H1 (cell line): ENCODE measurements around the gene ZNF106. TPM values are rescaled to one million over a fixed set of nuclear protein-coding genes. Genes with fewer than 3 reads are reported as not detected.

Experiments used
- CTCF ChIA-PET: fragments of 300-600 bp; sonication (Branson Sonifier 250); formaldehyde crosslinking; loops from one replicate; lab custom pipeline; 2021; ENCODE audit not compliant: partially characterized antibody; lab: Charles Lee
- POLR2A ChIA-PET: fragments of 300-600 bp; sonication (Branson Sonifier 250); formaldehyde crosslinking; loops from one replicate; lab custom pipeline; 2021; ENCODE audit warnings: inconsistent platforms; ENCODE audit not compliant: partially characterized antibody; lab: Charles Lee
- DNase-seq, 2 experiments: peaks; one replicate each; pipeline versions ENCODE4 v3.0.0 to v3.0.0-alpha.2; 2010 to 2022; ENCODE audit warnings: low spot score in 2 of 2, low read depth in 1 of 2, mixed read lengths in 1 of 2
- FAIRE-seq: peaks from 2 replicates; lab custom pipeline; 2011; peaks lifted over from hg19 to GRCh38; lab: Jason Lieb, UNC
- H2AFZ ChIP-seq: 2 replicates; pipeline ENCODE4 v1.8.1; 2012; ENCODE audit warnings: low read length, inconsistent platforms
- H2AK5ac ChIP-seq: 2 replicates; pipeline ENCODE4 v1.6.1; 2013; ENCODE audit warnings: low read depth, low read length
- H2BK120ac ChIP-seq: replicated peaks from 2 replicates; pipeline ENCODE3; 2013; ENCODE audit warnings: low read depth, low read length, inconsistent platforms
- H2BK12ac ChIP-seq: 2 replicates; pipeline ENCODE4 v1.6.1; 2013; ENCODE audit warnings: low read depth, low read length
- H2BK15ac ChIP-seq: 2 replicates; pipeline ENCODE4 v1.6.1; 2013; ENCODE audit warnings: low read length
- H2BK20ac ChIP-seq: 2 replicates; pipeline ENCODE4 v1.6.1; 2013; ENCODE audit warnings: low read length
- H2BK5ac ChIP-seq: 2 replicates; pipeline ENCODE4 v1.6.1; 2013; ENCODE audit warnings: low read depth, low read length
- H3K14ac ChIP-seq: 2 replicates; pipeline ENCODE4 v1.6.1; 2013; ENCODE audit warnings: inconsistent platforms; ENCODE audit not compliant: insufficient read length
- H3K18ac ChIP-seq: 2 replicates; pipeline ENCODE4 v1.6.1; 2013; ENCODE audit warnings: low read length; ENCODE audit errors: extremely low read depth
- H3K23ac ChIP-seq: 2 replicates; pipeline ENCODE4 v1.6.1; 2013; ENCODE audit warnings: inconsistent platforms; ENCODE audit not compliant: insufficient read length
- H3K23me2 ChIP-seq: 2 replicates; pipeline ENCODE4 v1.6.1; 2013; ENCODE audit warnings: low read depth, low read length
- H3K27ac ChIP-seq: 2 replicates; pipeline ENCODE4 v1.6.1; 2011; ENCODE audit warnings: low read depth, low read length, inconsistent platforms
- H3K27me3 ChIP-seq, 4 experiments: replicated peaks in 1 of 4; 1 replicate in 1 of 4; 2 replicates in 3 of 4; pipeline versions ENCODE4 v1.6.1 to v1.8.1; 2011 to 2013; ENCODE audit warnings: low read length in 3 of 4, mild to moderate bottlenecking in 3 of 4, inconsistent platforms in 2 of 4, mixed read lengths in 2 of 4, moderate library complexity in 1 of 4; ENCODE audit not compliant: control insufficient read depth in 3 of 4, insufficient read depth in 3 of 4; ENCODE audit errors: extremely low read depth in 1 of 4
- H3K36me3 ChIP-seq, 4 experiments: 2 replicates each; pipeline versions ENCODE4 v1.6.1 to v1.8.1; 2011 to 2013; ENCODE audit warnings: mild to moderate bottlenecking in 4 of 4, low read length in 3 of 4, moderate library complexity in 2 of 4, control low read depth in 1 of 4, inconsistent platforms in 1 of 4; ENCODE audit not compliant: insufficient read depth in 4 of 4, control insufficient read depth in 2 of 4
- H3K4ac ChIP-seq: replicated peaks from 2 replicates; pipeline ENCODE3; 2013; ENCODE audit warnings: low read length, low read depth, mixed read lengths, inconsistent platforms; ENCODE audit not compliant: insufficient read length
- H3K4me1 ChIP-seq, 4 experiments: replicated peaks in 1 of 4; 1 replicate in 1 of 4; 2 replicates in 3 of 4; pipeline versions ENCODE4 v1.6.1 to v1.8.1; 2011 to 2013; ENCODE audit warnings: low read length in 3 of 4, inconsistent platforms in 2 of 4, mixed read lengths in 1 of 4; ENCODE audit not compliant: insufficient read depth in 4 of 4, control insufficient read depth in 3 of 4
- H3K4me2 ChIP-seq, 2 experiments: 2 replicates each; pipeline versions ENCODE4 v1.6.1 to v1.8.1; 2011 to 2013; ENCODE audit warnings: low read depth in 2 of 2, low read length in 2 of 2, control low read depth in 1 of 2, inconsistent platforms in 1 of 2, mild to moderate bottlenecking in 1 of 2; ENCODE audit not compliant: insufficient read depth in 1 of 2
- H3K4me3 ChIP-seq, 4 experiments: fragments of 200-600, 300-600 bp in 1 of 4; sonication (generic), shearing (Covaris generic), sonication (Bioruptor Twin) in 1 of 4; 2 replicates each; pipeline versions ENCODE4 v1.5.1 to v1.8.1; 2011 to 2016; ENCODE audit warnings: low read length in 4 of 4, low read depth in 3 of 4, control low read depth in 2 of 4, inconsistent platforms in 2 of 4, mild to moderate bottlenecking in 2 of 4, mixed read lengths in 1 of 4, moderate library complexity in 1 of 4; ENCODE audit not compliant: insufficient read depth in 2 of 4; ENCODE audit errors: extremely low read depth in 1 of 4
- H3K56ac ChIP-seq: replicated peaks from 2 replicates; pipeline ENCODE3; 2013; ENCODE audit warnings: low read depth, mild to moderate bottlenecking, mixed read lengths, low read length, inconsistent platforms; ENCODE audit not compliant: insufficient read length
- H3K79me1 ChIP-seq: 2 replicates; pipeline ENCODE4 v1.6.1; 2013; ENCODE audit warnings: low read depth, low read length, control low read depth
- H3K79me2 ChIP-seq, 2 experiments: 2 replicates each; pipeline versions ENCODE4 v1.6.1 to v1.8.1; 2012 to 2013; ENCODE audit warnings: low read length in 2 of 2, mild to moderate bottlenecking in 2 of 2, inconsistent platforms in 1 of 2; ENCODE audit not compliant: insufficient read depth in 2 of 2, control insufficient read depth in 1 of 2
- H3K9ac ChIP-seq, 4 experiments: replicated peaks in 1 of 4; 1 replicate in 1 of 4; 2 replicates in 3 of 4; pipeline versions ENCODE4 v1.6.1 to v1.8.1; 2011 to 2013; ENCODE audit warnings: low read depth in 3 of 4, low read length in 3 of 4, control low read depth in 2 of 4, mild to moderate bottlenecking in 2 of 4, moderate library complexity in 2 of 4, inconsistent platforms in 1 of 4; ENCODE audit errors: extremely low read depth in 1 of 4
- H3K9me3 ChIP-seq, 2 experiments: 2 replicates each; pipeline versions ENCODE4 v1.6.1 to v1.8.1; 2012 to 2013; ENCODE audit warnings: mild to moderate bottlenecking in 2 of 2, moderate library complexity in 2 of 2, control low read depth in 1 of 2, inconsistent platforms in 1 of 2, low read depth in 1 of 2, low read length in 1 of 2, mixed read lengths in 1 of 2; ENCODE audit not compliant: insufficient read depth in 2 of 2
- H4K20me1 ChIP-seq, 2 experiments: replicated peaks in 1 of 2; 2 replicates each; pipeline versions ENCODE3 to v1.8.1; 2011 to 2013; ENCODE audit warnings: inconsistent platforms in 2 of 2, low read length in 2 of 2, mild to moderate bottlenecking in 1 of 2; ENCODE audit not compliant: insufficient read depth in 2 of 2, control insufficient read depth in 1 of 2
- H4K5ac ChIP-seq: 2 replicates; pipeline ENCODE4 v1.6.1; 2013; ENCODE audit warnings: low read length, low read depth, mixed read lengths, inconsistent platforms; ENCODE audit not compliant: insufficient read length
- H4K8ac ChIP-seq: 2 replicates; pipeline ENCODE4 v1.8.0; 2013; ENCODE audit warnings: mild to moderate bottlenecking, moderate library complexity, low read length, inconsistent platforms; ENCODE audit not compliant: insufficient read depth; ENCODE audit errors: extremely low read depth
- H4K91ac ChIP-seq: replicated peaks from 2 replicates; pipeline ENCODE3; 2013; ENCODE audit warnings: low read length, mixed read lengths, inconsistent platforms; ENCODE audit not compliant: insufficient read length
- HDAC6 ChIP-seq: IDR thresholded peaks from one replicate; pipeline ENCODE4 v1.7.1; 2012; ENCODE audit warnings: low read depth, mild to moderate bottlenecking, inconsistent platforms, low read length, moderate library complexity
- TCF12 ChIP-seq: IDR thresholded peaks from 2 replicates; pipeline ENCODE4 v1.6.1; 2011; ENCODE audit warnings: low read depth, mild to moderate bottlenecking, low read length
- WGBS, 2 experiments: shearing (Covaris generic) in 1 of 2; methylation state at CpG; one replicate each; pipeline versions ENCODE4 v1.1.6 to v1.1.7; 2013 to 2015; ENCODE audit warnings: low lambda C conversion rate in 2 of 2, mixed read lengths in 2 of 2, inconsistent platforms in 1 of 2, low coverage in 1 of 2, missing lambda C conversion rate in 1 of 2; ENCODE audit not compliant: insufficient replicate concordance in 2 of 2, insufficient coverage in 1 of 2, insufficient read length in 1 of 2; ENCODE audit errors: extremely low coverage in 1 of 2, missing lambda C conversion rate in 1 of 2; 5-methylcytosine and 5-hydroxymethylcytosine counted together
- polyA plus RNA-seq, 7 experiments: library from polyadenylated mRNA; depleted of rRNA in 3 of 7; stranded (reverse) in 5 of 7; unstranded in 2 of 7; fragments of >200 nt in 5 of 7; fragments of 200-250 nt in 2 of 7; gene quantifications; 1 replicate in 5 of 7; 2 replicates in 1 of 7; 4 replicates in 1 of 7; pipeline versions ENCODE4 v1.2.1 to v1.2.3, GENCODE V29; 2011 to 2013; ENCODE audit warnings: missing spikeins in 2 of 7, mixed read lengths in 2 of 7
- total RNA-seq: library from RNA; stranded (reverse); fragmentation: NEBNext Ultra II Directional; extraction: Animal tissue kit (Norgen Biotek cat#: 25700); gene quantifications from 2 replicates; pipeline ENCODE4 v1.2.1, GENCODE V29; 2021

Gene ZNF106
- total and polyA plus RNA-seq, 2 of the 8 experiments (the other 6 are each of a cell fraction or from before 2014, with no cell fraction given): 18.2 to 62.0 TPM

GRCh38 chr15:42490291-42490670 lies 660 bp downstream of the ZNF106 start:
- Histone ChIP-seq H3K4me2 (peak overlapping the region; percentile 71 to 79), H2AK5ac (no peak overlapping the region), H4K8ac (no peak overlapping the region), H3K79me2 (peaks cover 0 to 18% of the 10 kb centered on the region in 2 experiments; a peak in 3 of 4 replicates), H3K18ac (no peak overlapping the region), H3K56ac (no peak overlapping the region), H2BK5ac (0 out of 2 replicates have a peak overlapping the region, but pooled peaks have one; percentile 20), H3K27ac (no peak overlapping the region), H3K14ac (no peak overlapping the region), H4K5ac (peak overlapping the region; percentile 52), H4K20me1 (peaks cover 0 to 3% of the 10 kb centered on the region in 2 experiments), H2BK15ac (no peak overlapping the region), H2BK120ac (no peak overlapping the region), H3K23ac (no peak overlapping the region), H2BK12ac (no peak overlapping the region), H3K4ac (no peak overlapping the region), H3K9me3 (no peaks in the 10 kb centered on the region), H3K9ac (peak overlapping the region; percentile 56 to 77 (median 76)), H4K91ac (no peak overlapping the region), H2AFZ (peak overlapping the region; percentile 96), H3K36me3 (no peaks in the 10 kb centered on the region; a peak in 1 of 8 replicates), H3K79me1 (no peaks in the 10 kb centered on the region; the same call in 1 of the 2 replicates), H3K27me3 (no peaks in the 10 kb centered on the region), H3K4me3 (peak overlapping the region; percentile 72 to 88 (median 82)), H3K23me2 (peaks cover 7% of the 10 kb centered on the region; the same call in 1 of the 2 replicates), H2BK20ac (no peak overlapping the region), H3K4me1 (peaks cover 0 to 5% (median 1%) of the 10 kb centered on the region in 4 experiments; a peak in 3 of 7 replicates)
- POLR2A ChIA-PET: interaction anchor here (0.9 to 1.5 kb wide), 6 partner anchors 11 to 133 kb away, joined by 3 to 6 read pairs (median 4); no protein-coding TSS in a partner anchor
- DNase-seq (no peak), FAIRE-seq (no peak)
- WGBS, 2 experiments: 9% methylated on average over 11 of the region's 11 CpGs; no CpG with 5 or more reads in 1 of the 2 experiments
- CTCF ChIA-PET: interaction anchor here (0.8 to 1.7 kb wide), 4 partner anchors 9 to 71 kb away, joined by 3 to 4 read pairs (median 4); no protein-coding TSS in a partner anchor
- TF ChIP-seq HDAC6 (no peak), TCF12 (no peak)
